ENCODE measurements around the gene MSRB1. TPM values are rescaled to one million over a fixed set of nuclear protein-coding genes. Genes with fewer than 3 reads are reported as not detected.

MSRB1 gene
- total RNA-seq, 1 experiment from 2014 or later, result 25.7 TPM

GRCh38 chr16:1945559-1946391 lies 2.8 kb upstream of the MSRB1 start:
- TF ChIP-seq EZH2 (IDR thresholded peaks at IDR 0.05; ENCODE audit: low read length, unreplicated experiment) (no peak), EZH2phosphoT487 (IDR thresholded peaks at IDR 0.05; ENCODE audit: borderline replicate concordance, low read length) (no peak), CTCF (conservative IDR thresholded peaks at IDR 0.05; ENCODE audit: low read depth, low read length) (no peak)
- CTCF ChIA-PET, result no interaction called here
- H3K9me3 ChIP-seq (ENCODE audit: low read length), result no peaks in the 10 kb centered on the region
- H2AFZ ChIP-seq (ENCODE audit: low read length), result no peak overlapping the region
- no peak overlapping the region for H3K4me2 ChIP-seq (ENCODE audit: low read length)
- intact Hi-C loops (cut with micrococcal nuclease), result no loop called here
- DNase-seq (no peak), ATAC-seq (no peak)
- H3K4me1 ChIP-seq (ENCODE audit: insufficient read depth, low read length), result peaks cover 11% of the 10 kb centered on the region
- no peaks in the 10 kb centered on the region for H3K9me2 ChIP-seq (replicated peaks; ENCODE audit: low read length)
- POLR2A ChIA-PET (ENCODE audit: unreplicated experiment), result no interaction called here
- no peak overlapping the region for H3K27ac ChIP-seq (ENCODE audit: low read length)
- no peaks in the 10 kb centered on the region for H4K20me1 ChIP-seq (ENCODE audit: low read length)
- peaks cover 6% of the 10 kb centered on the region; the same call in 1 of the 2 replicates for H3K79me2 ChIP-seq (ENCODE audit: low read length)
- H3K27me3 ChIP-seq (ENCODE audit: low read length), result no peaks in the 10 kb centered on the region
- no TSS peak for BruUV-seq (replicated peaks)
- H3K4me3 ChIP-seq (ENCODE audit: low read length), result no peak overlapping the region
- H3K9ac ChIP-seq (ENCODE audit: low read length), result no peak overlapping the region
- H3F3A ChIP-seq (ENCODE audit: low read length, unreplicated experiment), result no peaks in the 10 kb centered on the region
- H3K36me3 ChIP-seq (ENCODE audit: low read depth, low read length), result no peaks in the 10 kb centered on the region

GRCh38 chr16:1944612-1945199 lies 1.7 kb upstream of the MSRB1 start:
- H3K9me3 ChIP-seq (ENCODE audit: low read length), result no peaks in the 10 kb centered on the region
- no peaks in the 10 kb centered on the region for H3K27me3 ChIP-seq (ENCODE audit: low read length)
- intact Hi-C loops (cut with micrococcal nuclease), result no loop called here
- H3K79me2 ChIP-seq (ENCODE audit: low read length), result peaks cover 6% of the 10 kb centered on the region; the same call in 1 of the 2 replicates
- no peaks in the 10 kb centered on the region for H3K9me2 ChIP-seq (replicated peaks; ENCODE audit: low read length)
- ChIA-PET CTCF (no interaction called here), POLR2A (ENCODE audit: unreplicated experiment) (interaction anchor here (0.6 kb wide), 1 partner anchor 566 kb away, joined by 12 read pairs; no protein-coding TSS in a partner anchor)
- no peaks in the 10 kb centered on the region for H3K36me3 ChIP-seq (ENCODE audit: low read depth, low read length)
- peaks cover 11% of the 10 kb centered on the region for H3K4me1 ChIP-seq (ENCODE audit: insufficient read depth, low read length)
- TF ChIP-seq CTCF (conservative IDR thresholded peaks at IDR 0.05; ENCODE audit: low read depth, low read length) (no peak), EZH2 (IDR thresholded peaks at IDR 0.05; ENCODE audit: low read length, unreplicated experiment) (no peak), EZH2phosphoT487 (IDR thresholded peaks at IDR 0.05; ENCODE audit: borderline replicate concordance, low read length) (no peak)
- DNase-seq (no peak), ATAC-seq (no peak)
- no TSS peak for BruUV-seq (replicated peaks)
- H3F3A ChIP-seq (ENCODE audit: low read length, unreplicated experiment), result no peaks in the 10 kb centered on the region
- no peak overlapping the region for H3K9ac ChIP-seq (ENCODE audit: low read length)
- H3K4me3 ChIP-seq (ENCODE audit: low read length), result no peak overlapping the region
- no peak overlapping the region for H3K4me2 ChIP-seq (ENCODE audit: low read length)
- no peak overlapping the region for H3K27ac ChIP-seq (ENCODE audit: low read length)
- H2AFZ ChIP-seq (ENCODE audit: low read length), result no peak overlapping the region
- H4K20me1 ChIP-seq (ENCODE audit: low read length), result no peaks in the 10 kb centered on the region

Measured in PC-3 (cell line).